HL-60/S4 treated with phorbol 12-myristate 13-acetate at 8.2 ng/mL for 4 days and 3 days (cell line): Measurements from ENCODE around the gene DUSP10.

Experiments
- in situ Hi-C: fragments of 300-500 bp; cut with MboI; formaldehyde crosslinking; loops from 2 replicates; pipeline ENCODE4 v1.15.0; 2022; ENCODE audit warnings: low sequenced_read_pairs

Gene DUSP10

GRCh38 chr1:221741703-221742554 lies at the start of gene DUSP10:
TSS of gene DUSP10 (minus strand) at chr1:221742089. CDS start at chr1:221739744, 2,345 bp downstream.
- in situ Hi-C loops: no loop called here

DNA sequence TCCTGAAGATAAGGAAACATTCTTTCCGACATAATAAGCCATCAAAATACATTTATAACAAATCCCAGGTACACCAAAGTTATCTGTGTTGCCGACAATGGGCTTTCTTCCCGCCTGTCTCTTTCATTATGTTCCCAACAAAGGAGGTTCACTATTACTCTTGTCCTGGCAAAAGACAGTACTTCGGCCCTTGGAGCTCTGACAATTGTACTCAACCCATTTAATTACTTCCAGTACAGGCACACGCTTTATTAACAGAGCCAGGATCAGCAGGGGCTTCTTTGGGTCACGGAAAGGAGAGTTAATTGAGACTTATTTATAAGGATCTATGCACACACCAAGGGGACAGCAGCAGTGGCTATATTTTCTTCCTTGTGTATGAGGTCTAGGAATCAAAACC lies 46.6 kb upstream of the DUSP10 start:
- in situ Hi-C loops: no loop called here

DNA sequence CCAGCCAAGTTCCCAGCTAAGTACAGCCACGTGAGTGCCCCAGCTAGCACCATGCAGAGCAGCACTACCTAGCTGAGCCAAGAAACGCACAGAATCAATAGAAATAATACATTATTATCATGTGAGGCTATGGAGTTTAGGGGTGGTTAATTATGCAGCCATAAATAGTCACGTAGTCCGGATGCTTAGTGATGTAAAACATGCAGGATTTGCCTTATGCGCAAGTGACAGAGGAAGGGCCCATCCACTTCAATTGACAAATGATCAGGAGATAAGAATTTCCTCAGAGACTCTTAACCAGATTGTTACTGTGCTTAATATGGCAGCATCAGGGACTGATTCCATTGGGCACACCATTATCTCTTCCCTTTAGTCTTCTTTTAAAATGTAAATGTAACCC lies 44.8 kb upstream of the DUSP10 start:
- in situ Hi-C loops: no loop called here

- in situ Hi-C loops: no loop called here
Observed at GRCh38 chr1:221783936-221784335, 42.0 kb upstream of the DUSP10 start.

DNA sequence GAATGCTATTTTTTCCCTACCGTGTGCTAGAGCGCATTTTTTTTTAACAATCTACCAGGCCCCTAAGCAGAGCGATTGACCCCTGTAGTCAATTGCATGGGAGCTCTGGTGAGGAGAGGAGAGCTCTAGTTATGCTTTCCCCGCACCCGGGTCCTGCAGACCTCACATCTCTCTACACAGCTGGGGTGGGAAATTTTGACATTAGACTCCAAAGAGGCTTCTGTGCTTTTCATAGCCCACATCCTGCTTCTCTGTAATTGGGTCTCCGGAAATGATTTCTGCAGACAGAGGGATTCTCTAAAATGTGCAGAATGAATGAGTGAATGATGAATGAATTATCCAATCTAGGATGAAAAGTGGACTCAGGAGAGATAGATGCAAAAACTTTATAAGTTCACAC lies 41.5 kb upstream of the DUSP10 start:
- in situ Hi-C loops: no loop called here

- in situ Hi-C loops: no loop called here
Observed at GRCh38 chr1:221782970-221783369, 41.1 kb upstream of the DUSP10 start.

DNA sequence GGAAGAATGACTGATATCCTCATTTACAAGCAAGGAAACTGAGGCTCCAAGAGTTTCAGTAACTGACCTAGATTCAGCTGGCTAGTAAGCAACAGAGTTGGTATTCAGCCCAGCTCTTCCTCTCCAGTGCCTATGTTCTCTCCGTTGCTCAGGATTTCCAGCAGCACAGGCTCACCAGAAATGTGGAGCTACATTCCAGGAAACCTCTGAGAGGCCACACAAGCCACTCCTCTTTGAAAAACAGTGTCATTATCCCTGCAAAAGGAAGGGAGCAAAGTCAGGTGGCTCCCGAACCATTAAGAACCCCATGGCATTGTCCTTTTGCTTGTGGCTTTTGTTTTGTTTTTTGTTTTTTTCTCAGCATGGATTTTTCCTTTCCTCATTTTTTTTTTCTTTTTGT lies 40.6 kb upstream of the DUSP10 start:
- in situ Hi-C loops: no loop called here

- in situ Hi-C loops: no loop called here
Observed at GRCh38 chr1:221781102-221781755, 39.3 kb upstream of the DUSP10 start.

GRCh38 chr1:221780175-221780574 lies 38.3 kb upstream of the DUSP10 start:
- in situ Hi-C loops: no loop called here

DNA sequence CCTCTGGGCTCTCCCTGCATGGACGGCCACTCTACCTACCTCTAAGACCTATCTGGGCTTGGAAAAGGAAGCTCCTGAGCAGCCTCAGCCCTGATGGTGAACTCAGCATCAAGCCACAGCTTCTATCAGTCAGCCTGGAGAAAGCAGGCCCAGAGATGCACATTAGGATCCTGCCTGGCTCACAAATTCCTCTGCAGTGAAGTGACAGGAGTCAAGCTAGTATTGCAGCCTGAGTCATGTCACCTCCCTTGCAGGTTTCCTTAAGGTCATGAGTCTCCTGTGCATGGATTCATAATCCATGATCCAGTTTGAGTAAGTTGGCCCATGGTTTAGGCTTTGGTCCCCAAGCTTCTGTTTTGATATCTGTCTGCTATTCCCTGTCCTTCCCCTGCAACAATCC lies 37.9 kb upstream of the DUSP10 start:
- in situ Hi-C loops: no loop called here

GRCh38 chr1:221778535-221779142 lies 36.8 kb upstream of the DUSP10 start:
- in situ Hi-C loops: no loop called here

GRCh38 chr1:221778125-221778524 lies 36.2 kb upstream of the DUSP10 start:
- in situ Hi-C loops: no loop called here

GRCh38 chr1:221777431-221778072 lies 35.7 kb upstream of the DUSP10 start:
- in situ Hi-C loops: no loop called here

GRCh38 chr1:221776495-221777301 lies 34.8 kb upstream of the DUSP10 start:
- in situ Hi-C loops: no loop called here

GRCh38 chr1:221775206-221775605 lies 33.3 kb upstream of the DUSP10 start:
- in situ Hi-C loops: no loop called here

DNA sequence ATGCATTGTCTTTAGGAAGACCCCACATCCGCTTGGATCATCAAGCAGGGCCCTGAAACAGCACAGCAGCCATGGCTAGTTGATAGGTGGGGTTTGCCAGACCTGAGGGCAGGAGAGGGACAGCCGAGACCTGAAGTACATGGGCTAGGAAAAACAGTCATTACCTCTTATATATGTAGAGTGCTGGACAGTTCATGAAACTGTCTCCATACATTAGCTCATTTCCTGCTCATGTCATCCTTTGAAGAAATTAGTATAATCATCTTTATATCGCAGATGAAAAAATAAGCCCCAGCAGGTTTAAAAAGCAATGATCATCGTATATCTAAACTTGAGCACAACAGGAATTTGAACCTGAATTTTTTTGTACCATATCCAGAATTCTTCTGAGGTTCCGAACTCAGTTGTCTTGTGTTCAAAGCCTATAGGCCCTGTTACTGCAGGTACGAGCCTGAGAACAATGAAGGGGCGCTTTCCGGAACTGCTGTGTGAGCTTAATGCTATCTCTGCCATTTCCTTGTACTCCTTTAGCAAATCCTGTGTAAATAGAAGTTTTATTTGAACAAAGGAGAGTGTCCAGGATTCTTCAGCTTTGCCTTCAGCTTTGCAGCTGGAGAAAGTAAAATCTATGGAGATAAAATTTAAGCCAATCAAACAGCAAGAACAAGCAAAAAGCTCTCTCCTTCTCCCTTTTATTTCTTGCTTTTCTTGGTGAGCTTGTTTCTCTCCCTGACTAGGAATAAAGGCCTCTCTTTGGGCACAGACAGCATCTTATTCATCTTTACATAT lies 32.4 kb upstream of the DUSP10 start:
- in situ Hi-C loops: no loop called here

DNA sequence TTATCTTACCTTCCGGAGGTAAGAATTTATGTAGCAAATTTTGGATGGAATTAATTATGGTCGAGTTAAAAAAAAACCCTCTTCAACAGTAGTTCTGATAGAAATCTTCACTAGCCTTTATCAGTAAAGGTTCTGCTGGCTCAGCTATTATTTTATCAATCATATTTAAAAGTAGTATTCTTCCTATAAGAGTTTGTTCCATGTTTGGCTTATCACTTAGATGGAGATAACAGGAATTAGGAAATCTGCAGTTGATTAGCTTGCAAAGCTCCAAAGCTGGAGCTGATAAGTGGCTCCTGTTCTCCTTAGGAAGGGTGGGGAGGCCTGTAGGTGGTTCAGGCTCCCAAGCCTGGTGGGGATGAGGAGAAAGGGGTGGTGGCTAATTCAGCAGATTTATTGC lies 31.5 kb upstream of the DUSP10 start:
- in situ Hi-C loops: no loop called here

DNA sequence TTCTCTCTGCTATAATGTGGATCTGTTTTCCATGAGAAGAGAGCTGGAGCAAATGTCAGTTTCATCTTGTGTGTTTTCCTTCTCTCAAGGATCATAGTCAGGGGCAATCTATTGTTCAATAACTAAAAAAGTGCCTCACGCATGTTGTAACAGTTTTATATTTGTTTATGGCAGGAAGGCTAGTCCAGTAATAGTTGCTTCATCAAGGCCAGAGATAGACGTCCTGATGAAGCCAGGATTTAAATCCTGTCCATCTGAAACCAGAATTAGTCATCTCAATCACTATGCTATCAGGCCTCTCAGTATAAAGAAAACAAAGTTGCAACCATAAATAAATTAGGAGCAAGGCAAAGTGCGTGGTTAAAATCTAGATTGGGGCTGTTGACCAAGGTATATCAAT lies 30.2 kb upstream of the DUSP10 start:
- in situ Hi-C loops: no loop called here

DNA sequence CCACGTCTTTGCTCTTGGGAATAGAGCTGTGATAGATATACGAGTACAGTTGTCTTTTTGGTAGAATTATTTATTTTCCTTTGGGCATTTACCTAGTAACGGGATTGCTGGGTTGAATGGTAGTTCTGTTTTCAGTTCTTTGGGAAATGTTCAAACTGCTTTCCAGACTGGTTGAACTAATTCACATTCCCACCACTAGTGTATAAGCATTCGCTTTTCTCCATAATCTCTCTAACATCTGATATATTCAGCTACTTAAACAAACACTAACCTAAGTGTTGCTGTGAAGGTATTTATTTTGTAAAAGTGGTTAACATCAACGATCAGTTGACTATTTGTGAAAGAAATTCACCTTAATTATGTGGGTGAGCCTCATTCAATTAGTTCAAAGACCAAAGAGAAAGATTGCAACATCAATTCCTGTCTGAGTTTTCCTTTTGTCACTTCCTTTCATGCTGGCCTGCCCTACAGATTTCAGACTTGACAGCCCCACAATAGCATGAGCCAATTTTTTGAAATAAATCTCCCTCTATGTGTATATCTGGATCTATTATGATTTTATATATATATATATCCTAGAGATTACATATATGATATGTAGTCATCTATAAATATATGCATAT lies 26.7 kb upstream of the DUSP10 start:
- in situ Hi-C loops: no loop called here
